SK-N-DZ (cell line): ENCODE measurements around the gene DHX15.
"Not testable (repeated sequence)": the region's sequence is repeated elsewhere in the genome, so short reads cannot be mapped to it uniquely, and the experiment has no call there.

Experiments used
- DNase-seq: peaks from one replicate; pipeline ENCODE4 v3.0.0-alpha.2; 2015; ENCODE audit warnings: low spot score

Gene DHX15

DNA sequence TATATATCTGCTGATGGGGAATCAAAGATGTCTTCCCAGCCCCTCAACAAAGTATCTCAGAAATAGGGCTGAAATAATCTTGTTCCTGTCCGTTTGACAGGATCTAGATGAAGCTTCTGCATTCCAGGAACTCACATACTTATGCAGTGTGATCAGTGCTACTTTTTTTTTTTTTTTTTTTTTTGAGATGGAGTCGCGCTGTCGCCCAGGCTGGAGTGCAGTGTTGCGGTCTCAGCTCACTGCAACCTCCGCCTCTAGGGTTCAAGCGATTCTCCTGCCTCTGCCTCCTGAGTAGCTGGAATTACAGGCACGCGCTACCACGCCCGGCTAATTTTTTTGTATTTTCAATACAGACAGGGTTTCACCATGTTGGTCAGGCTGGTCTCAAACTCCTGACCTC, 36.4 kb downstream of the DHX15 start:
- DNase-seq: no peak

GRCh38 chr4:24544208-24544988, 40.0 kb downstream of the DHX15 start:
- no peak for DNase-seq

GRCh38 chr4:24537025-24537424, 47.3 kb downstream of the DHX15 start:
- DNase-seq: no peak

DNA sequence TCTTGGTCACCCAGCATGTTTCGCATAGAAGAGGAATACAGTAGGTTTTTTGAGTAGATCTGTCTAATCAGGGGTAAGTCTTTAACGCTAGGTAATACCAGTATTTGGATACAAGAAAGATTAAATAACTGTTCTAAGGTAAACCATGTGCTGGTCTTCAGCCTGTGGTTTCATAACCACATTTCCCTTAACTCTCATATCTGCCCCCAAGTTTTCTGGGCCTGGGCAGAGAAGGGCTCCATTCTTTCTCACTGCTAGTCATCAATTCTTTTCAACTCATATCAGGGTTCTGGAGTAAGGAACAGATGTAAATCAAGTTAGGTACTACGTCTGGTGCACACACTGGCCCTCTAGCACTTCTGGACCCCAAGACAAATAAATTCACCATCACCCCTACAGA, 49.0 kb downstream of the DHX15 start:
- DNase-seq: no peak

- DNase-seq: no peak
Measured at GRCh38 chr4:24533364-24533763, 51.0 kb downstream of the DHX15 start.

DNA sequence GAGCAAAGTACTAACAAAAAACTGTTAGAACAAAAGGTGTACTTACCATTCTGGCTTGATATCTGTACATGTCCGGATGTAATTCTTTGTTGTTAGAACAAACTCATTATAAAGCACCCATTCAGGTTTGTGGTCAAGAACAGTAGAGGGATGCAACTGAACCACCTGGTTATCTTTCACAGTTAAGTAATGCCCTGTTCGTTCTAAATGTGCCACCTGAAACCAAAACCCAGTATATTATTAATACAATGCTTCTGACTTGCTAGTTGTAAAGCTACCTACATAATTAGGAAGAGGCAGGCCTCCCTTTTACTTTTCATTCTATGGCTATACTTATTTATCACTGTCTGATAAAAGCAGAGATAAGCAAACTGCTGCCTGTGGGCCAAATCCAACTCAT, 54.8 kb downstream of the DHX15 start:
- no peak for DNase-seq

GRCh38 chr4:24527371-24527770, 57.0 kb downstream of the DHX15 start:
- no peak for DNase-seq

DNA sequence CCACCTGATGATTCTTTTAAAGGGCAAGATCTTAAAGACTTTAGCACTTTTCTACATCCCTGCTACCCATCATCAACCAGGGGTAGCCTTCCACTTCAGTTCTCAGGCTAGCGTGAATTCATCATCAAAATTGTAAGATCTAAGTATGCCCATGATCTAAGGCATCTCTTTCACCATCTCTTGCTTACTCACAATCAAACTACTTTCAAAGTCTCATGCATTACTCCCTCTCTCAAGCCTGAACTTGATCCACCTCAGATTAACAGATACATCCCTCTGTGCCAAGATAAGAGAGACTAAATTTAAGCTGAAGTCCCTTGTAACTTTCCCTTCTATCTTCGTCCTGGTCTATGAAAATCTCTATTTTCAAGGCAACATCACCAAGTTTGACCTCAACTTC, 62.8 kb downstream of the DHX15 start:
- no peak for DNase-seq

DNA sequence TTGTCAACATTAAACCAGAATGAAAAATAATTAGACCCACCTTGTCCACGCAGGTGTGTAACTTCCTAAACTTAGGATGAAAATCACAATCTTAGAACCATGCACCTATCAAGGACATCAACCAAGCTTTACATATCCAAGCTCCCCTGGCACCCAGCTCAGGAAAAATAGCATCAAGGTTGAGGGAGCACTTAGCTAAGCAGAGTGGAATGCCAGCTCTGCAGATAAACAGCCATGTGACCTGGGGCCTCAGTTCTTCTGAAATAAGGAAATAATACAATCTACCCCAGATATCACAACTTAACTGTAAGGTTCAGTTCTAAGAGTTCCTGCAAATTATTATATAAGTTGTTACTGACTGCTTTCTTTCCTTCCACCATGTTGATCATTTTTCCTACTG, 64.7 kb downstream of the DHX15 start:
- DNase-seq: no peak

DNA sequence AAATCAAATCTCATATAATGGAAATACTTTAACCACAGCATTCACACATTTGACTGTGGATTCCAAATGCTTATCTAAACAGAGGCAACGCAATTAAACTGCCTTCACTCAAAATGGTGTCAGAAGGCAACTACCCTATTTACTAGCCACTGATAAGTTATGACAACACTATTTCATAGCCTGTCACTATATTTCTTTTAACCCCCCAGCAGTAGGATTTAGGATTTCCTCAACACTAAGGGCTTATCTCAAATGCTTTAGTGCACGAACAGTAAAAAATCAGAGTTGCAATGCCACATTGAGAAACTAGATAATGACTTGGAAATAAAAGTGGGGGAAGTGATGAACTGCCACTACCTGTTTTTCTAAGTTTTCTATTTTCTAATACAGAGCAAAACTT, 66.7 kb downstream of the DHX15 start:
- no peak for DNase-seq

GRCh38 chr4:24516926-24517325, 67.4 kb downstream of the DHX15 start:
- no peak for DNase-seq

DNA sequence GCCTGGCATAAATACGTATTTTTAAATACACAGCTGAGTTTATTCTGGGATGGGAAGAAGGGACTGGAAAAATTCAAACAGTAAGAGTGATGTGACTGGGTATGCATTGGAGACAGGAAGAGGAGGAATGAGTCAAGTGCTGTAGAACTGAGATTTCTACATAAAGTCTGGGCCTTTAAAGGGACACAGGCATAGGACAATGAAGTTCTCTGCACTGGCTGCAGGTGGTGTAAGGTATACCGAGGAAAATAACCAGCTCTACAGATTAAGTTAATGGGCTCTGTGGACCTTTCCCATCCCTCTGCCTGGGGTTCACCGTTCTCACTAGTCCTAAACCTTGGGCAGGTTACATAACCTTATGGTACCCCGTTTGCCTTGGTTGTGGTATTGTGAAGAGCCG, 68.7 kb downstream of the DHX15 start:
- DNase-seq: no peak

- DNase-seq: no peak
Measured at GRCh38 chr4:24514808-24515207, 69.5 kb downstream of the DHX15 start.

GRCh38 chr4:24513718-24514117, 70.6 kb downstream of the DHX15 start:
- DNase-seq: no peak

- DNase-seq: no peak
Measured at GRCh38 chr4:24511371-24512063, 72.8 kb downstream of the DHX15 start.

GRCh38 chr4:24510091-24510490, 74.3 kb downstream of the DHX15 start:
- DNase-seq: no peak

DNA sequence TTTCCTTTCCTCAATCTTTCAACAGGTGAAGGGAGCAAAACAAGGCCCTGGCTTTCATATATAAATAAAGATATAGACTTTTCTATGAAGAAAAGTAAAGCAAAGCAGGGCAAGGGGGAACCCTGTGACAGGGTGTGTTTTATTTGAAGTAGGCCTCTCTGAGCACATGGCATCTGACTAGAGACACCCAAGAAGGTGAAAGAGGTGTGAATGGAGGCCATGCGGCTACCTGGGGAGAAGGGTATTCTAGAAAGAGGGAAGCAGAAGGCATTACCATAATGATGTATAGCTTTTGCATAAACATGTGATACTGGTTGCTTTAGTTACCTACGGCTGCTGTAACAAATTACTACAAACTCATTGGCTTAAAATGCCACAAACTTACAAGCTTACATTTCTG, 75.8 kb downstream of the DHX15 start:
- DNase-seq: no peak

DNA sequence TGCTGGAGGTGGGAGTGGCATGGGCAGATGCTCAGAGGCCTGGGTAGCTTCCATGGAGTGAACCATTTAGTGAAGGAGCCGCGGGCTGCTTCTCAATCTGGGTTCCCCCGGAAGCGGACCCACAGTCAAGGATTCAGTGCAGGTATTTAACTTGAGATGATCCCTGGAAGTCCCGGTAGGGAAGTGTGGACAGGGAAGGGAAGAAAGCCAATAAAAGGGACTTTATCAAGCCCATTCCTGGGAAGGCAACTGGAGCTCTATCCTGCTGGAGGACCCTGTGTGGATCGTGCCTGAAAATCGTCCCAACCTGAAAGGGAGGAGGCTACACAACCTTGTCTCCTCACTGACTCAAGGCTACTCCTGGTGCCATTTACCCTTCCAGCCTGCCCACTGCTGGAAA, 76.9 kb downstream of the DHX15 start:
- no peak for DNase-seq

- not testable (repeated sequence) for DNase-seq
Measured at GRCh38 chr4:24503090-24503489, 81.3 kb downstream of the DHX15 start.

DNA sequence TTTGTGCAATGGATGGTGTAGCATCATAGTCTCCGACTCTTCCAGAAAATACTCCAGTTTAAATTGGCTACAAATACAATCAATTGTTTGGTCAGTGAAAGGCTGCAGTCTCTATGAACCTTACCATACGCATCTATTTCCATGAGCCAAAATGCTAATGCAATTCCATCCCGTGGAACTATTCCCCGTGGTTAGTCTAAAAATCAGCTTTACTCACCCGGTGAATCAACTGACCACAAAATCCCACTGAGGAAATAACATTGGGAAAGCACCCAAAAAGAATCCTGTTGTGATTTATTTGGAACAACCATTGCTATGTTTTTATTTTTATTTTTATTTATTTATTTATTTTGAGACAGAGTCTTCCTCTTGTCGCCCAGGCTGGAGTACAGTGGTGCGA, 87.1 kb downstream of the DHX15 start:
- no peak for DNase-seq

GRCh38 chr4:24496597-24496996, 87.8 kb downstream of the DHX15 start:
- DNase-seq: no peak

GRCh38 chr4:24495388-24495787, 89.0 kb downstream of the DHX15 start:
- no peak for DNase-seq

DNA sequence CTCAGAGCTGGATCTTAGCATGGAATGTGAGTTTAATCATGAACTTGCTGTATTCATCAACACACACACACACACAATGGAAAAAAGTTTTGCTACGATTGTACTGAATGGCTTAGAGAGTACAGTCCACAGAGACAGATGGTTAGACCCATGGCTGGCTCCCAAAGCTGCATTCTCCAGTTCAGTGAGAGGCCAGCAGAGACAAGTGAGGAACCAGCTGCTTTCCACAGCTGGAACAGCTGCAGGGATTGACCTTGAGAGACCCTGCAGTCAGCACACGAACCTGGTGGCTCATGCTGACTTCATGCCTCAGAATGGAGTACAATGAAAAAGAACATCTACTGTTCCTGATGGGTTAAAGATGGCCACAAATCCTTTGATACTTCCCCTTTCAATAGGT, 94.5 kb downstream of the DHX15 start:
- no peak for DNase-seq
